WTC11 (cell line): ENCODE measurements around the gene DGKQ.

Experiments
- CTCF ChIP-seq: fragments of 200-600 bp; IDR thresholded peaks from 2 replicates; pipeline ENCODE4 v1.8.0; 2022; ENCODE audit warnings: antibody characterized with exemption
- E2F1 ChIP-seq: sonication (generic); formaldehyde crosslinking; IDR thresholded peaks from 2 replicates; pipeline ENCODE4 v1.8.0; 2022; ENCODE audit warnings: mild to moderate bottlenecking, missing genetic modification reagents
- RORB ChIP-seq: fragments of 250-450 bp; sonication (Bioruptor Pico); IDR thresholded peaks from 2 replicates; pipeline ENCODE4 v1.9.0; 2021; ENCODE audit warnings: mild to moderate bottlenecking
- TCF7 ChIP-seq: sonication (generic); formaldehyde crosslinking; IDR thresholded peaks from 2 replicates; pipeline ENCODE4 v1.8.0; 2022; ENCODE audit warnings: mild to moderate bottlenecking, low read depth, missing genetic modification reagents, moderate library complexity

- TF ChIP-seq CTCF (no peak), RORB (CRISPR knock-in tag) (no peak), TCF7 (CRISPR knock-in tag) (no peak), E2F1 (no peak)
These were observed 48.8 kb upstream of the DGKQ start for GRCh38 chr4:1022051-1022738.
